GM23248 (cell line): Measurements from ENCODE around the gene UTP15. TPM values are rescaled to one million over a fixed set of nuclear protein-coding genes. Genes with fewer than 3 reads are reported as not detected.

Experiments
- DNase-seq: peaks from one replicate; pipeline ENCODE4 v3.0.0-alpha.2; 2015
- H2AFZ ChIP-seq: fragments of 200-600 bp; sonication (generic); 2 replicates; pipeline ENCODE4 v1.6.1; 2016; ENCODE audit warnings: antibody characterized with exemption
- H3F3A ChIP-seq: fragments of 200-600 bp; sonication (generic); 2 replicates; pipeline ENCODE4 v1.6.1; 2016; ENCODE audit warnings: mild to moderate bottlenecking, antibody characterized with exemption, mixed run types; ENCODE audit not compliant: insufficient read depth
- H3K27ac ChIP-seq: fragments of 200-600 bp; sonication (generic); 2 replicates; pipeline ENCODE4 v1.5.1; 2016; ENCODE audit warnings: mild to moderate bottlenecking
- H3K27me3 ChIP-seq: fragments of 200-600 bp; sonication (generic); replicated peaks from 2 replicates; pipeline ENCODE4 v1.6.1; 2016; ENCODE audit warnings: mild to moderate bottlenecking; ENCODE audit not compliant: insufficient read depth
- H3K36me3 ChIP-seq: fragments of 200-600 bp; sonication (generic); 2 replicates; pipeline ENCODE4 v1.6.1; 2016; ENCODE audit warnings: low read depth, mild to moderate bottlenecking
- H3K4me1 ChIP-seq: fragments of 200-600 bp; sonication (generic); 2 replicates; pipeline ENCODE4 v1.6.1; 2016; ENCODE audit warnings: mild to moderate bottlenecking; ENCODE audit not compliant: insufficient read depth
- H3K4me2 ChIP-seq: fragments of 200-600 bp; sonication (generic); one replicate; pipeline ENCODE4 v1.6.1; 2016; ENCODE audit warnings: mild to moderate bottlenecking; ENCODE audit not compliant: unreplicated experiment
- H3K4me3 ChIP-seq: fragments of 200-600 bp; sonication (generic); 2 replicates; pipeline ENCODE4 v1.5.1; 2016; ENCODE audit warnings: mild to moderate bottlenecking
- H3K79me2 ChIP-seq: fragments of 200-600 bp; sonication (generic); 2 replicates; pipeline ENCODE4 v1.6.1; 2016; ENCODE audit warnings: mild to moderate bottlenecking; ENCODE audit not compliant: insufficient read depth
- H3K9ac ChIP-seq: fragments of 200-600 bp; sonication (generic); 2 replicates; pipeline ENCODE4 v1.6.1; 2016; ENCODE audit warnings: mild to moderate bottlenecking
- H3K9me2 ChIP-seq: fragments of 200-600 bp; sonication (generic); 2 replicates; pipeline ENCODE4 v1.6.1; 2016; ENCODE audit warnings: mixed run types, mild to moderate bottlenecking, moderate library complexity; ENCODE audit not compliant: insufficient read depth
- H3K9me3 ChIP-seq: fragments of 200-600 bp; sonication (generic); one replicate; pipeline ENCODE4 v1.6.1; 2017; ENCODE audit warnings: low read depth
- H4K20me1 ChIP-seq: fragments of 200-600 bp; sonication (generic); 2 replicates; pipeline ENCODE4 v1.6.0; 2016; ENCODE audit not compliant: insufficient read depth
- EZH2 ChIP-seq: fragments of 200-600 bp; sonication (generic); IDR thresholded peaks from 2 replicates; pipeline ENCODE4 v1.6.1; 2018; ENCODE audit warnings: antibody characterized with exemption, mild to moderate bottlenecking; ENCODE audit not compliant: insufficient read depth, poor library complexity, severe bottlenecking
- EZH2phosphoT487 ChIP-seq: fragments of 200-600 bp; sonication (generic); IDR thresholded peaks from 2 replicates; pipeline ENCODE4 v1.6.1; 2018; ENCODE audit warnings: antibody characterized with exemption, moderate library complexity, mild to moderate bottlenecking, low read depth; ENCODE audit not compliant: insufficient read depth
- WGBS, 2 experiments: methylation state at CpG; one replicate each; pipeline ENCODE4 v1.1.6; 2015 to 2017; ENCODE audit warnings: low lambda C conversion rate in 2 of 2, low coverage in 1 of 2; ENCODE audit errors: missing lambda C conversion rate in 2 of 2; 5-methylcytosine and 5-hydroxymethylcytosine counted together
- in situ Hi-C: fragments of 300-500 bp; cut with MboI; formaldehyde crosslinking; loops from 2 replicates; pipeline ENCODE4 v1.15.0; 2020
- polyA plus RNA-seq: library from polyadenylated mRNA; unstranded; fragments of >200 nt; fragmentation: Nextera tagmentation; extraction: Ambion mirVana; gene quantifications from 2 replicates; pipeline ENCODE4 v1.2.1, GENCODE V29; 2016
- total RNA-seq: library from RNA; depleted of rRNA; stranded (reverse); fragments of >200 nt; shearing (Covaris generic); gene quantifications from 2 replicates; pipeline ENCODE4 v1.2.3, GENCODE V29; 2014

The UTP15 gene
- total and polyA plus RNA-seq, 2 experiments from 2014 or later, result 13.9 to 26.2 TPM

DNA sequence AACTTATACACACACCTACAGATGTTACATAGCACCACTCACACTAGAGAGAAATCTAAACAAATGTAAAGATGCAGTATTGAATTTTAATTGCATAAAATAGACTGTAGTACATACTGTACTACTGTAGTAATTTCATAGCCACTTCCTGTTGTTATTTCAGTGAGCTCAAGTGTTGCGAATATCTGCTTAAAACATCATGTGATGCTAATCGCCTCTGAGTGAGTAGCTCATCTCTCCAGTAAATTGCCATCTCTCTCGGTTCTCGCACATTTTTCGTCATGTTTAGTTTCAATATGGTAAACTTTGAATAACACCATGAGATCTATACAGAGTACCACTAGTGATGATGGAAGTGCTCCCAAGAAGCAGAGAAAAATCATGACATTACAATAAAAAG is 38.5 kb downstream of the UTP15 start:
- TF ChIP-seq EZH2, result no peak
- TF ChIP-seq EZH2phosphoT487, result no peak
- H3K27me3 ChIP-seq, result no peaks in the 10 kb centered on the region
- H3F3A ChIP-seq, result peaks cover 13% of the 10 kb centered on the region; the same call in 1 of the 2 replicates
- no peaks in the 10 kb centered on the region for H3K79me2 ChIP-seq
- H3K9ac ChIP-seq, result no peak overlapping the region
- DNase-seq, result no peak
- peaks cover 12% of the 10 kb centered on the region for H3K4me1 ChIP-seq
- WGBS, 2 experiments, result 98 to 99% methylated on average over 5 of the region's 5 CpGs
- no peaks in the 10 kb centered on the region for H3K36me3 ChIP-seq
- H2AFZ ChIP-seq, result no peak overlapping the region
- no peaks in the 10 kb centered on the region for H3K9me2 ChIP-seq
- H4K20me1 ChIP-seq, result no peaks in the 10 kb centered on the region
- in situ Hi-C loops, result no loop called here
- peaks cover 5% of the 10 kb centered on the region for H3K9me3 ChIP-seq
- no peak overlapping the region for H3K27ac ChIP-seq
- H3K4me3 ChIP-seq, result no peak overlapping the region
- no peak overlapping the region for H3K4me2 ChIP-seq

DNA sequence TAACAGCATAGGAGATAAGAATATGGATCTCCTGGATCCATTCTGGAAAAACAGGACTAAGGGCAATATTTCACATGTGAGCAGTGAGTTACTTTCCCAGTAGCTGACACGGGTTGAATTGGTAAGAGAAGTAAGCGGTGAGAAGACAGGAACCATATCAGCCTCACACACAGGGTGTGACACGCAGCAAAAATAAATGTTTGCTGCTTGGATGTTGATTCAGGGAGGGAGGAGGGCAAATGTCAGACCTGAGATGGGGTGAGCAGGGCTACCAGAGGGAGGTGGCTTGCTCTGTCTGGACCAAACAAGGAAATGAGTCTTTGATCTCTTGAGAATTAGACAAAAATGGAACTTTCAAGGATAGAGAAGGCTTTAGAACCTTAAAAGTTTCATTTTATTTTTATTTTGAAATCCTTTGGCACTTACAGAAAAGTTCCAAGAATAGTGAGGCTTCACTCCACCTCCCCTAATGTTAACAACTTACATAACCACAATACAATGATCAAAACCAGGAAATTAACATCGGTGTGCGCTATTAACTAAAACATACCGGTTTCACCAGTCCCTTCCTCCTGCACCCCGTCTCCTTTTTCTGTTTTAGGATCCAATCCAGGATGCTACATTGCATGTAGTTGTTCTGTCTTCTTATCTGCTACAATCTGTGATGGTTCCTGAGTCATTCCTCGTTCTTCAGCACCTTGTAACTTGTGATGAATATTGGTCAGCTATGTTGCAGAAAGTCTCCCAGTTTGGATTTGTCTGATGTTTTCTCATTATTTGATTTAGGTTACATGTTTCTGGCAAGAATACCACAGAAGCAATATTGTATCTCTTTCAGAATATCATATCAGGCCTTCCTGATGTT is 39.9 kb downstream of the UTP15 start:
- in situ Hi-C loops, result no loop called here
- 53 to 58% methylated on average over 8 of the region's 8 CpGs for WGBS, 2 experiments
- H3K9me3 ChIP-seq, result peaks cover 5% of the 10 kb centered on the region
- H3K79me2 ChIP-seq, result no peaks in the 10 kb centered on the region
- DNase-seq, result peak; percentile 65
- H3K4me2 ChIP-seq, result no peak overlapping the region
- H3K36me3 ChIP-seq, result no peaks in the 10 kb centered on the region
- H2AFZ ChIP-seq, result 0 out of 2 replicates have a peak overlapping the region, but pooled peaks have one; percentile 3
- H3K4me1 ChIP-seq, result peaks cover 12% of the 10 kb centered on the region
- H3K27ac ChIP-seq, result no peak overlapping the region
- H3K9ac ChIP-seq, result no peak overlapping the region
- no peaks in the 10 kb centered on the region for H4K20me1 ChIP-seq
- peaks cover 13% of the 10 kb centered on the region; the same call in 1 of the 2 replicates for H3F3A ChIP-seq
- no peaks in the 10 kb centered on the region for H3K27me3 ChIP-seq
- no peak overlapping the region for H3K4me3 ChIP-seq
- TF ChIP-seq EZH2phosphoT487 (no peak), EZH2 (no peak)
- H3K9me2 ChIP-seq, result no peaks in the 10 kb centered on the region

DNA sequence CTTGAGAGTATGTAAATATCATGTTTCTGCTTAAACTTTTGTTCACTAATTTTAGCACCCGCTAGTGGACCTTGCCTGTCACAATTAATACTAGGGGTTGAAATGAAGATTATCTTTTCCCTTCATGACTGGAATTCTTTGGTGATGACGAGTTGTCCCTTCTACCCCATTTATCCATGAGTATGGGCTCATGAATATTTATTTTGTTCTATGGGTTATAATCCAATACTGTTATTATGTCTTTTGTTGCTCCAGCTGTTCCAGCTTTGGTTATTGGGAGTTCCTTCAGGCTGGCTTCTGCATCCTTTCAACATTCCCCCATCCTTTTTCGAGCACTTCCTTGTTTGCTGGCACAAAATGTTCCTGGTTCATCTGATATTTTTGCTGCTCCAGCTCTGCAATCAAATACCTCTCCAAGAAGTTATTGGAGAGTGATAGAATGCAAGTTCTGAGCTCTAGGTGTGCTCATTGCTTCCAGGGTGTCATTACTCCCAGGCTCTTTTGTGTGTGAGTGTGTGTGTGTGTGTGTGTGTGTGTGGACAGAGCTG is 40.7 kb downstream of the UTP15 start:
- H3F3A ChIP-seq, result peaks cover 13% of the 10 kb centered on the region; the same call in 1 of the 2 replicates
- no peak for DNase-seq
- 45 to 57% methylated on average over 3 of the region's 3 CpGs for WGBS, 2 experiments
- peaks cover 12% of the 10 kb centered on the region for H3K4me1 ChIP-seq
- H3K36me3 ChIP-seq, result no peaks in the 10 kb centered on the region
- no peaks in the 10 kb centered on the region for H3K79me2 ChIP-seq
- H3K9ac ChIP-seq, result no peak overlapping the region
- no peak overlapping the region for H3K4me2 ChIP-seq
- H4K20me1 ChIP-seq, result no peaks in the 10 kb centered on the region
- H3K9me3 ChIP-seq, result peaks cover 5% of the 10 kb centered on the region
- H3K4me3 ChIP-seq, result no peak overlapping the region
- no peak overlapping the region for H3K27ac ChIP-seq
- TF ChIP-seq EZH2phosphoT487, result no peak
- no peak for TF ChIP-seq EZH2
- in situ Hi-C loops, result no loop called here
- H3K27me3 ChIP-seq, result no peaks in the 10 kb centered on the region
- H3K9me2 ChIP-seq, result no peaks in the 10 kb centered on the region
- H2AFZ ChIP-seq, result no peak overlapping the region

DNA sequence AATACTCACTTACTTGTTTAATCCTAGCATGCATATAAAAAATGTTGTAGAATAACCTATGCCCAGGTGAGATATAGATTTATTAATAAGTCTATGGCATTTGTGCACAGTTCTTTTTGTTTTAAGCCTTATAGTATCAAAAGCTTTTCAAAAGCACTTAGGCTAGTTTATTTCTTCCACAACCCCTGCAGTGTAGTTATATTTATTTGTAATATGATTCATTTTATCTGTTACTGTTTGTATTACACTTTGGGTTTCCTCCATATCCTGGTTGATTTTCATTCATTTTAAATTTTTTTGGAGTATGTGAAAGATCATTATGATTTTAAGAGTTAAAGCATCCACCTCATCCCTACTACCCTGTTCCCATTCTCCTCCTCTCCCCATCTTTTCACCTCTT is 41.7 kb downstream of the UTP15 start:
- no peak overlapping the region for H2AFZ ChIP-seq
- DNase-seq, result no peak
- TF ChIP-seq EZH2 (no peak), EZH2phosphoT487 (no peak)

More for the DNA sequence above, 41.7 kb downstream of the UTP15 start:
- Histone ChIP-seq H3K27ac (no peak overlapping the region), H4K20me1 (no peaks in the 10 kb centered on the region), H3K4me2 (no peak overlapping the region), H3K79me2 (no peaks in the 10 kb centered on the region), H3K4me3 (no peak overlapping the region), H3F3A (peaks cover 13% of the 10 kb centered on the region; the same call in 1 of the 2 replicates), H3K9me3 (peaks cover 3% of the 10 kb centered on the region), H3K9ac (no peak overlapping the region), H3K27me3 (no peaks in the 10 kb centered on the region), H3K4me1 (peaks cover 12% of the 10 kb centered on the region), H3K9me2 (no peaks in the 10 kb centered on the region), H3K36me3 (no peaks in the 10 kb centered on the region)
- in situ Hi-C loops, result no loop called here
